Esophagus squamous epithelium (tissue), 4 donors: ENCODE results near the gene SYT9.

Source experiments
- CTCF ChIP-seq, 6 experiments: fragments of 450-650 bp in 4 of 6; fragments of 200-600 bp in 2 of 6; sonication (generic) in 2 of 6; IDR thresholded peaks; one replicate each; pipeline ENCODE4 v1.5.1; 2016 to 2019; ENCODE audit warnings: antibody characterized with exemption in 6 of 6, mild to moderate bottlenecking in 4 of 6, moderate library complexity in 4 of 6
- POLR2A ChIP-seq, 4 donors: fragments of 450-650 bp; IDR thresholded peaks; one replicate each; pipeline ENCODE4 v1.6.1; 2017; ENCODE audit warnings: antibody characterized with exemption in 4 of 4, mild to moderate bottlenecking in 4 of 4, moderate library complexity in 3 of 4

GRCh38 chr11:7422544-7423331 lies 171.0 kb downstream of the SYT9 start:
- no peak for TF ChIP-seq CTCF (IDR thresholded peaks at IDR 0.05)
- no peak for TF ChIP-seq POLR2A (IDR thresholded peaks at IDR 0.05)
